Measurements from ENCODE around the gene UPK1B.
"Not testable (repeated sequence)": the region's sequence is repeated elsewhere in the genome, so short reads cannot be mapped to it uniquely, and the experiment has no call there.

UPK1B gene

DNA sequence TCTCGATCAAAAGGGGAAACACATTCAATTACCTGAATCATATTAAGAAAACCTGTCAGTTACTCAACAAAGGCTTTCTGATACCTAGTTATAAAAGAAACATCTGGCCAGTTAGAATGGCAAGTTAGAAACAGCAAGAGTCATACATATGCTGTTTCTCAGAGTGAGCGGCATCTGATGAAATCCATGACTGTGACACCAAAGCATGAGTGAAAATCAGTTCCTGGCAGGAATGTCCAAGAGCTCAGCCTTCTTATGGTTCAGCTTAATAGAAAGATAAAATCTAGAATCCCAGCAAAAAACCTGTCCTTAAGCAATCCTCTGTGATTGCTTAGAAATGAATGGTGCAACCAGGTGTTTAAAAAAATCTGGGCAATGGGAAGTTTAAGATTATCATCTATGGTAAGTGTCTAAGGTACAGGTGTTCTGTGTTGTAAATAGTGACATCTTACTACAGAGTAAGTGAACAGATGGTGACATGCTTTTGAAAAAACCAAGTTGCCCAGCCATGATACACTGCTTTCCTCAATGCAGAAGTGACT, 48.5 kb downstream of the UPK1B start:
- no peak for DNase-seq (ENCODE audit: low read depth in 2 of 2, low spot score in 1 of 2)

DNA sequence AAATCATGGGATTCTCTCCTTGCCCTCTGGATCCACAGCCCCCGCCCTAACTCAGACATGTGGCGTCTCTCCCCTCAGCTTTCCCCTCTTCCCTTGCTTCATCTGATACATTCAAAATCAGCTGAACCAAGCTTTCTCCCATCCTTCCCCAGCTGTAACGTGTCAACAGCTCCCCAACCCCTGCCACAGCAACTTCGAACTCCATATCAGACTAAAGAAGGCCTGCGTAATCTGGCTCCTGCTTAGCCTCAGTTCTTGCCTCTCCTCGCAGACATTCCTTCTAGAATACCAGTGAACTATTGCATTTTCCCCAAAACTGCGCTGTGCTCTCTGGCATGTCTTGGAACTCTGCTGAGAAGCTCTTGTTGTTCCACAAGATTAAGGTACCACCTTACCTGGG, 49.0 kb downstream of the UPK1B start:
- no peak for DNase-seq (ENCODE audit: low read depth in 2 of 2, low spot score in 1 of 2)

DNA sequence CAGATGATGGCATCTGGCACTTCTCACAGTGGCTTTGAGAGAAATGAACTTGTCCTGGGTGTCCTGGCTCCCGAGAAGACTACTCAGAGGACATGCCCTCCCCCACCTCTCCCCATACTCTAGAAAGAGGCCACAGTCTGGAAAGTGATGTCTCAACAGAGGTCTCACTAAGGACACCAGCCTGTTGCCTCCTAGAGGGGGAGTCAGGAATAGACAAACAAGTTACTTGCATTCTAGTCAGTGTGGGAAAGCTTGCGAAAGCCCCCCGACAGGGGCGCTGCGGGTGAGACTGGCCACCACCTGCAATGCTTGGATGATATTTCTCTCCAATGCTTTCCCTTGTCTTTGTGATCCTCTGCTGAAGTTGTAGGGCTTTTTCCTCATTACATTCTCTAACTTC, 50.1 kb downstream of the UPK1B start:
- DNase-seq (ENCODE audit: low read depth in 2 of 2, low spot score in 1 of 2) = no peak

DNA sequence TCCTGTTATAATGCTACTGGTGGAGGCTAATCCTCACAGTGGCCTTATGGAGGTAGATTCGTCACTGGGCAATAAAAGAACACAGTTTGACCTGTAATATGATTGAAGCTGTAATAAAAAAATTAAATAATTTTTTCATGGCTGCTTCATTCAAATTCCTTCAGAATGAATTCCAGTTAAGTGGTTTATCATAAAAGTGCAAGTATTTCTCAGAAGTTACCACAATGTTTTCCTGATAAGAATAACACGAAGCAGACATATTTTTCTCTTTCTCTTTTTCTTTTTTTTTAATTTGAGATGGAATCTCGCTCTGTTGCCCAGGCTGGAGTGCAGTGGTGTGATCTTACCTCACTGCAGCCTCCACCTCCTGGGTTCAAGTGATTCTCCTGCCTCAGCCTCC, 51.7 kb downstream of the UPK1B start:
- no peak for DNase-seq (ENCODE audit: low read depth in 2 of 2, low spot score in 1 of 2)

DNA sequence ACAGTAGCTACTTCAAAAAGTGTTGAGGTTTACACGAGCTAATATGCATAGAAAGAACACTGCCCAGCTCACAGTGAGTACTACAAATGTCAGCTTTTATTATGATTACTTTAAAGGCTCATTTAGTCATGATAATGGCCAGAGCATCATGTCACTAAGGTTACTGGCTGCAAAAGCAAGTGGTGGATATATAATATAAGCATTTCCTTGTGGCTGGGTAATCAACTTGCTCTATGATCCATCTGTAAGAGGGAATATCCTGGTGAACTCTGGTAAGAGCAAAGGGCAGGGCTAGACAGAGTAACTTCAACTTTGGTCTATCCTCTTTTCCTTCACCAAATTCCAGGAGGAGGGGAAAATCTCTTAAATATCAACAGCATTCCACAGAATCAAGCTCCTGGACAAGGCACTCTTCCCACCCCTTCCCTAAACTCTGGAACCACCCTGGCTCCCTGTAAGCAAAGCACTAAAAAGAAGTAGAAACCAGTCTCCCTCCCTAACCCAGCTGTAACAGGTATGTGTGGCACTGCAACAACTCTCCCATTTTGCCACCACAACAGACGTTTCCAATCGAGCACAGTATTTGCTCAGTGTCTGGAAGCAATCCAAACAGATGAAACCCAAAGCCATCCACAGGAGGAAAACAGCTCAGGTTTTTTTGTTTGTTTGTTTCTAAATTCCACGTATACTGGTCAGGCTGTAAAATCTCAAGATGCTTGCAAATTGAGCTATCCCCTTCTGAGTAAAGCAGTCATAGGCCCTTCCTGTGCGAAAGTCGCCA, 53.9 kb downstream of the UPK1B start:
- no peak for DNase-seq (ENCODE audit: low read depth in 2 of 2, low spot score in 1 of 2)

DNA sequence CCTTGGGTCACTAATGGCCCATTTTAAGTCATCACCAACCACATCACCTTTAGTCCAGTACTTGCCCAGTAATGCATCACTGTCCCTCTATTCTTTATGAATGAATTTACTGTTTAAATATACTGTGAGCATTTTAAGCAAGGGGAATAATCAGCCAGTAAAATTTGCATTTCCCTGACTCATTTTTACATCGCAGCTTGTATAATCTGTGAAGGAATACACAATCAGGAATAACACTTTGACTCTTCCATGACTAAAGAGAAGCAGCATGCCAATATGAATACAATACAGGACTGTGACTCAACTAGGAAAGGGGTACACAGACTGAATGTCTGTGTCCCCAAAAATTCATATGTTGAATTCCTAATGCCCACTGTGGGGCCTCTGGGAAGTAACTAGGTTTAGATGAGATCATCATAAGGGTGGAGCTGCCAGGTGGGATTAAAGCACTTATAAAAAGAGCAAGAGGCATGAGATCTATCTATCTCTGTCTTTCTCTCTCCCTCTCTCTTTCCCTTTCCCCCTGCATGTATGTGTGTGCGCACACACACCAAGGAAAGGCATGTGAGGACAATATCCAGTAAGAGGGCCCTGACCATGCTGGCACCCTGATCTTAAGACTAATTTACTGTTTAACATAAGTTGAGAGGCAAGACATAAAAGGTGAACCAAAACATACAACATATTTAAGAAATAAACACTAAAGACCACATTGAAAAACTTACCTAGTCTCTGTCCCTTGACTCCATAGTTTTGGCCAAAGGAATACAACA, 55.2 kb downstream of the UPK1B start:
- no peak for DNase-seq (ENCODE audit: low read depth in 2 of 2, low spot score in 1 of 2)

DNA sequence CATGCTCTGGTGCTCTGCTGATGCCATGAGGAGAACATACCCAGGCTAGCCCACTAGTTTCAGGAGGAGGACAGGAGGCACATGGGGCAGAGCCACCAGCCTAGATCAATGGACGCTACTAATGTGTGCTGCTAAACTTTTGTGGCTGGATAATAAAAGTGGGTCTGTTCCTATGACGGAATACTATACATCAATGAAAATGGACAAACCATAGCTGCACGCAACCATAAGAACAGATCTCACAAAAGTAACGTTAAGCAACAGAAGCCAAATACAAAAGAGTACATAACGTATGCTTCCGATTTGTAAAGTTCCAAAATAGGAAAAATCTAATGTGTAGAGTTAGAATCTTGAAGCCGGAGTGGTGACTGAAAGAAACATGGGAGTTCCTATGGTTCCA, 55.8 kb downstream of the UPK1B start:
- no peak for DNase-seq (ENCODE audit: low read depth in 2 of 2, low spot score in 1 of 2)

DNA sequence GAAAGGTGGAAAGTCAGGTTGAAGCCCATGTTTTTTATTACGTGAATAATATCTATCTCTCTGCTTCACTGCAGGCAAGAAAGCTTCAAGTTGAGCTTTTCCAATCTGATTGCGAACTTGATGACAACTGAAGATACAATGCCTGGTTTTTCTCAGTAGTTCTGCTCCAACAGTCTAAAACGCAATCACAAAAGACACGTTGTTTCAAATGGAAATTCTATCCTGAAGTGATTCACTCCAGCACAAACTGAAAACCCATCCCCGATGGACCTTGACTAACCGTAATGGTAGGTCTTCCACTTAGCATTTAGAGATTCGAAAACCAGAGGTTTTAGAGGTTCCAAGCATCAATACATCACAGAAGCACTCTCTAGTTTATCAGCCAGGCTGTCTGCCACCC, 56.7 kb downstream of the UPK1B start:
- no peak for DNase-seq (ENCODE audit: low read depth in 2 of 2, low spot score in 1 of 2)

DNA sequence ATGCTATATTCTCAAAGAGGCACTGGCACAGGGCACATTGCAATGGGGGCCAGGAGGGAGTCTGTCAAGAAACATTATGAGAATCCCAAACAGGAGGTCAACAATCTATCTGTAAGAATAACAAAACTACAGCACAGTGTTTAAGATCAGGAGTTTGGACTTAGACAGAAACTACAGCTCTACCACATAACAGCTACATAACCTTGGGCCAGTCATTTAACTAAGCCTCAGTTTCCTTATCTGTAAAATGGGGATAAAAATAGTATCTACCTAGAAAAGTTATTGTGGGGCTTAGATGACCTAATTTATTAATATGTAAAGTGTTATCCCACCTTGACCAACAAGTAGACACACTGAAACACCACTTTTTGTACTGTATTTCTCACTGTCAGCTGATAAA, 57.3 kb downstream of the UPK1B start:
- DNase-seq (ENCODE audit: low read depth in 2 of 2, low spot score in 1 of 2) = no peak

DNA sequence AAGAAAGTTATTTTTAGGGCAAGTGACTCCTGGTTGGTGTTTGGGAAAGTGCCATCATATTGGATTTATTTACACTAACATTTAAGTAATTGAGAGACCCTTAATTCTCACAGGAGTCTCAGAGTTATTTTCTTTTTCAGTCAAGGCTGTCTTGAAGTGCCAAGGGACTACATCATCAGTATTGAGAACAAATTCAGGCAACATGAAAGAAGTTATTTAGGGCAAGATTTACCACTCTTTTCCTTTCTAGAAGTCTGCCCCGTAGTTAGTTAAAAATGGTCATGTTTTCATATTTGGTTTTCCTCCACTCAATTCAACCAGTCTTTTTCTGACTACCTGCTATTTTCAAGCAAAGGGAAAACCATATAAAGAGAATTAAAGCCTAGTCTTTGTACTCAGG, 61.2 kb downstream of the UPK1B start:
- no peak for DNase-seq (ENCODE audit: low read depth in 2 of 2, low spot score in 1 of 2)

DNA sequence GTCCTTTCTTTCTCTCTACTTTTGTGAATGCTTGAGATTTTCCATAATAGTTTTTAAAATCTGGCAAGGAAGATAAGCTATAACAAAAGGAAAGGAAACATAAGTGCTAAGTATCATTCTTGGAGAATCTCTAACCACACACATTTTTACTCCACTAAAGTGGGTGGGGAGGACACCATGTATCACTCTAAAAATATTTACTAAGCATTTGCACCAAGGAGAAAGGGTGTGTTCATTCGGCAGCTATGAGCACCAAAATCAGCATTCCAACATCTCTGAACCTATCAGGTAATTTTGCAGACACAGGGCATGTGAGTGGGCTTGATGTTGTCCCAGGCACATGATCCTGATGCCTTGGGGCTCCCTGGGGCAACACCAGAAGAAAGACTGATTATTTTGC, 61.8 kb downstream of the UPK1B start:
- DNase-seq (ENCODE audit: low read depth in 2 of 2, low spot score in 1 of 2) = no peak

DNA sequence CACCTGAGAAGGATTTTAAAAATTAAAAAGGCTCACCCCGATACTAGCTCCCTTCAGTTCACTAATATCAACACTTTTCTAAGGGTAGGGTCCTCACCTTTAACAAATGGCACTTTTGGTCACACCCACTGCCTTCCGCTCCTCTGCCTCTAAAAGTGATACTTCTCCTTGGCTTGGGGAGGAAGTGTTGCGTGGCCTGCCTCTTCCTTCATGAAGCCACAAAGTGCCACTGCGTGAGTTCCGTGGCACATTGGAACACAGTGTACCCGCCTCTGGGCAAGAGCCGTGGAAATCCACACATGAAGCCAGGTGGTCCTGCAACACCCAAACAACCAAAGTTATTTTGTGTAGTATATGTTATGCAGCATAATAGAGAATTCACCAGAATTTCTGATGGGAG, 63.4 kb downstream of the UPK1B start:
- no peak for DNase-seq (ENCODE audit: low read depth in 2 of 2, low spot score in 1 of 2)

DNA sequence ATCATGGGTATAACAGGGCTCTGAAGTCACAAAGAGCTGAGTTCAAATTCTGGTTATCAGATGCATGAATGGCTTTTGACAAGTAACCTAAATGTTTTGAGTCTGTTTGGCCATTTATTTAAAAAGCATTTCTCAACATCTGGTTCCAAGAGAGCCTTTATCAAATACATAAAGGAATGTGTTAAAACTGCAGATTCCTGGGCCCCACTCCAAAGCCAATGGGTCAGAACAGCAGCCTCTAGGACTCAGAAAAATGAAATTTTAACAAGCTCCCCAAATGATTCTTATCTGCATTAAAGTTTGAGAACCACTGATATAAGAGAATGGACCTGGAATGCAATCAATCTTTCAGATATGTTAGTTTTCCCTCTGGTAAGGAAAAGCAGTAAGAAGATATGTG, 63.9 kb downstream of the UPK1B start:
- no peak for DNase-seq (ENCODE audit: low read depth in 2 of 2, low spot score in 1 of 2)

DNA sequence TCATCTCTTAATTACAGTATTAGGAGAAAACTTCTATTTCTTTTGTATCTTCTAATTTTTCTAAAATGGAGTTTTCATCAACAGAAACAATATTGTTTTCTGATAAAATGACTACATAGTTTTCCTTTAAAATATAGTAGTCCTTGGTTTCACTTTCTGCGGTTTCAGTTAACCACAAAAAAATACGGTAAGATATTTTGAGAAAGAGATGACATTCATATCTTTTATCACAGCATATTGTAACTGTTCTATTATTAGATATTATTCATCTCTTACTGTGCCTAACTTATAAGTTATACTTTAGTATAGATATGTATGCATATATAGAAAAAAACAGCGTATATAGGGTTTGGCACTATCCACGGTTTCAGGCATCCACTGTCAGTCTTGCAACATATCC, 65.0 kb downstream of the UPK1B start:
- DNase-seq (ENCODE audit: low read depth in 2 of 2, low spot score in 1 of 2) = no peak

DNA sequence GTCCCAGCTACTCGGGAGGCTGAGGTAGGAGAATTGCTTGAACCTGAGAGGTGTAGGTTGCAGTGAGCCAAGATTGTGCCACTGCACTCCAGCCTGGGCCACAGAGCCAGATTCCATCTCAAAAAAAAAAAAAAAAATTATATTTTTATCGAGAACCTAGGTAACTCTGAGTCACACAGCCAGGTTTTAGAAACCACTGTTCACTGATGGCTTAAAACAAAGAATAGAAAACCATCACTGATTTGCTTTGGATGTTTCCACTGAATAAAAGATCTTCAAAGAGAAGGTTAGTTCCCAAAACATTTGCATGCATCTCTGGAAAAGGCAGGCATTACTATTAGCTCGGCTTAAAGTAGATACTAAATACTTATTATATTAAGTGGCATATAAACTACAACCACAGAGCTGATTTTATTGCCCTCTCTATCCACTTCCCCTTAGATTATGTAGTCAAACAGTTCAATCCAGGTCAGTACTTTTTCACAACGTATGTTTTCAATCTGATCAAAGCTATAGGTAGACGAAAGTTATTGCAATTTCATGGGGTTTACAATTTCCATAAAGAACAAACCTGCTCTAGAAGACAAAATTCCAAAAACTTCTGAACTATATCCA, 65.9 kb downstream of the UPK1B start:
- DNase-seq (ENCODE audit: low read depth in 2 of 2, low spot score in 1 of 2) = no peak

DNA sequence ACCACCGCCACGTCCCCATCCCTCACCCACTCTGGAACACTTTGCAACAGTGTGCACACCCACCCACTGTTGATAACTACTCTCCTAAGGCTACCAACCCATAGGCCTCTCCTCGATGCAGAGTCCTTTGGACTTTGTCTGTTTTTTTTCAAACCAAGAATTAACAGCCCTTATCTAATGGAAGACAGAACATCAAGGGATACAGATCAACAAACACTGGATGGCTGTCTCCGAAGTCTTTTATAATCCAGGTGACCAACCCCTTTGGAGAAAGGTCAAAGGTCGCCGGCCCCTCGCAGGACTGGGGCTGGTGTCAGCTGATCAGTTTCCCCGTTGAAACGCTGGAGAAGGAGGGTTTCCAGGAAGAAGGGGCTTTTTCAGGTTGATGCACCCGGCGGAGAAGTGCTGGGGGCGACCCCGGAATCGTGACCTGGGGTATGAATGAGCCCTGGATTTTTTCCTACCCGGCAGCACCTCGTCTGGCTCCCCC, 66.7 kb downstream of the UPK1B start:
- no peak for DNase-seq (ENCODE audit: low read depth in 2 of 2, low spot score in 1 of 2)

DNA sequence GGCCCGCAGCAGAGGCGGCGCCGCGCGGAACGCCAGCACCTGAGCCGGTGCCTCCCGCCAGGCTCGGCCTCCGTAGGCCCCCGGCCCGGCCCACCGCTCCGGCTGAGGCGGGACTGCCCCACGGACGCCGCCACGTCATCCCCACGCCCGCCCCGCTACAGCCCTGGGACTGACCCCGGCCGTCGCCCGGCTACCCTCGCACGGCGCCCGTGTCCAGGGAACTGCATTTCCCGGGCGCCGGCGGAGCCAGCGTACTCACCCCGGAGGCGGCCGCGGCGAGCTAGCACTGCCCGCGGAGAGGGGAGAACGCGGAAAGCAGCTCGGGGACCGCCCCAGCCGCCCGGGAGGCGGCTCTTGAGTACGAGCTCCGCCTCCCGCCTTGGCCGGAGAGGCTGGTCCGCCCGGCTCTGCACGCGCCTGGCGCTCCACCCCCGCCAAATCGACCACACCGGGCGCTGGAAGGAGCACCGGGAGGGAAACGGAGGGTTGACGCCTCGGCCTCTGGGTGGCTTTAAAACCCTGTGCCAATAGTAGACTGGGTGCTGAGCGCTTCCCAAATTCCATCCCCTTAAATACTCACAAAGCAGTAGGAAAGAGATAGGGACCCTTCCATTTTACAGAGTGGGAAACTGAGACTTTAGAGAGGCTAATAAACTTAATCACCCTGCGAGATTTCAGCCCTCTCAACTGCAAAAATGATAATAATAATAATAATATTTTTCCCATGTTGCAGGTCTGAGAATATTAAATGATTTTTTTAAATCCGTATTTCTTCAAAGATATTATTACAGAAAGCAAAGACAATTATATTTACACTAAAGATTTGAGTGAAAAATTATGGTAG, 67.4 kb downstream of the UPK1B start, which contains the start of gene B4GALT4:
TSS of gene B4GALT4 (minus strand) at position 288 of the 844 bp plus-strand sequence. CDS start 10,779 bp downstream, outside the sequence.
- DNase-seq (ENCODE audit: low read depth in 2 of 2, low spot score in 1 of 2) = peak; percentile 9 to 39

DNA sequence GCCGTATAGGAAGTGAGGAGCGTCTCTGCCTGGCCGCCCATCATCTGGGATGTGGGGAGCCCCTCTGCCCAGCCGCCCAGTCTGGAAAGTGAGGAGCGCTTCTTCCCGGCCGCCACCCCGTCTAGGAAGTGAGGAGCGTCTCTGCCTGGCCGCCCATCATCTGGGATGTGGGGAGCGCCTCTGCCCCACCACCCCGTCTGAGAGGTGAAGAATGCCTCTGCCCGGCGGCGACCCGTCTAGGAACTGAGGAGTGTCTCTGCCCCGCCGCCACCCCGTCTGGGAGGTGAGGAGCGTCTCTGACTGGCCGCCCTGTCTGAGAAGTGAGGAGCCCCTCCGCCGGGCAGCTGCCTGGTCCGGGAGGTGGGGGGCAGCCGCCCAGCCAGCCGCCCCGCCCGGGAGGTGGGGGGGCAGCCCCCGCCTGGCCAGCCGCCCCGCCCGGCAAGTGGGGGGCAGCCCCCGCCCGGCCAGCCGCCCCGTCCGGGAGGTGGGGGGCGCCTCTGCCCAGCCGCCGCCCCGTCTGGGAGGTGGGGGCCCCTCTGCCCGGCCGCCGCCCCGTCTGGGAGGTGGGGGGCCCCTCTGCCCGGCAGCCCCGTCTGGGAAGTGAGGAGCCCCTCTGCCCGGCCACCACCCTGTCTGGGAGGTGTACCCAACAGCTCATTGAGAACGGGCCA, 69.1 kb downstream of the UPK1B start:
- DNase-seq (ENCODE audit: low read depth in 2 of 2, low spot score in 1 of 2) = not testable (repeated sequence)

DNA sequence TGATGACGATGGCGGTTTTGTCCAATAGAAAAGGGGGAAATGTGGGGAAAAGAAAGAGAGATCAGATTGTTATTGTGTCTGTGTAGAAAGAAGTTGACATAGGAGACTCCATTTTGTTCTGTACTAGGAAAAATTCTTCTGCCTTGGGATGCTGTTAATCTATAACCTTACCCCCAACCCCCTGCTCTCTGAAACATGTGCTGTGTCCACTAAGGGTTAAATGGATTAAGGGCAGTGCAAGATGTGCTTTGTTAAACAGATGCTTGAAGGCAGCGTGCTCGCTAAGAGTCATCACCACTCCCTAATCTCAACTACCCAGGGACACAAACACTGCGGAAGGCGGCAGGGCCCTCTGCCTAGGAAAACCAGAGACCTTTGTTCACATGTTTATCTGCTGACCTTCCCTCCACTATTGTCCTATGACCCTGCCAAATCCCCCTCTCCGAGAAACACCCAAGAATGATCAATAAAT, 69.7 kb downstream of the UPK1B start:
- not testable (repeated sequence) for DNase-seq (ENCODE audit: low read depth in 2 of 2, low spot score in 1 of 2)

DNA sequence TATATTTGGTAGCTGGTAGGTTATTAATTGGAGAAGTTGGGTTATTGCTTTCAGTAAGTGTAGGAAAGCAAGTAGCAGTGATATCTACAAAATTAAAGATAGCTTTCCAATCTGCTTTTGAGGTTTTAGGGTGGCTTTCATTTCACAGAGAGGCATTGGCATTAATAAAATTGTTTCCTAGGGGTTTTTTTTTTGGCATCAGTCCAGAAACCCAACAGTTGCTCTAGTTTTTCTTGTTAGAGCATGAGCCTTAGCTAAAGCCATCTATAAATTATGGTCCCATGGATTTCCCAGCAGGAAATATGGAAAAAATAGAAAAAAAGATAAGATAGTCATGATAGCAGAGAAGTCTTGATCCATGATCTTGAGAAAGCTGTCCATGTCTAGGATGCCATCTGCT, 70.3 kb downstream of the UPK1B start:
- no peak for DNase-seq (ENCODE audit: low read depth in 2 of 2, low spot score in 1 of 2)

All from stimulated activated CD8-positive, alpha-beta memory T cell treated with anti-CD3 and anti-CD28 coated beads, Interleukin-4, amount 100 ng/mL, for 4 hours (primary cell).